Sigmoid colon (tissue), 7 donors: ENCODE data around the gene ENG. TPM values are rescaled to one million over a fixed set of nuclear protein-coding genes. Genes with fewer than 3 reads are reported as not detected.

Source experiments
- DNase-seq: peaks from one replicate; pipeline ENCODE4 v3.0.0-alpha.2; 2019
- H3K27ac ChIP-seq, 4 donors: fragments of 200-600 bp; sonication (generic); one replicate each; pipeline ENCODE4 v1.5.1; 2016 to 2019; ENCODE audit warnings: mild to moderate bottlenecking in 1 of 4
- H3K27me3 ChIP-seq, 3 donors: fragments of 200-600 bp; sonication (generic); one replicate each; pipeline ENCODE4 v1.5.1; 2019; ENCODE audit warnings: mild to moderate bottlenecking in 1 of 3
- H3K36me3 ChIP-seq, 4 donors: fragments of 200-600 bp; sonication (generic); one replicate each; pipeline ENCODE4 v1.5.1; 2016 to 2019
- H3K4me1 ChIP-seq, 4 donors: fragments of 200-600 bp; sonication (generic); one replicate each; pipeline ENCODE4 v1.5.1; 2017 to 2019
- H3K4me3 ChIP-seq, 4 donors: fragments of 200-600 bp; sonication (generic); one replicate each; pipeline ENCODE4 v1.5.1; 2017 to 2019; ENCODE audit warnings: mild to moderate bottlenecking in 2 of 4, moderate library complexity in 1 of 4
- H3K9me3 ChIP-seq, 4 donors: fragments of 200-600 bp in 3 of 4; sonication (generic) in 3 of 4; one replicate each; pipeline versions ENCODE4 v1.5.1 to v1.6.1; 2013 to 2019
- EP300 ChIP-seq, 4 donors: sonication (generic); formaldehyde crosslinking; IDR thresholded peaks; one replicate each; pipeline ENCODE4 v1.6.1; 2017; ENCODE audit warnings: antibody characterized with exemption in 4 of 4
- POLR2A ChIP-seq, 2 donors: fragments of 450-650 bp; IDR thresholded peaks; one replicate each; pipeline ENCODE4 v1.6.1; 2016; ENCODE audit warnings: antibody characterized with exemption in 2 of 2, mild to moderate bottlenecking in 2 of 2, moderate library complexity in 2 of 2
- POLR2AphosphoS5 ChIP-seq, 4 donors: sonication (generic); formaldehyde crosslinking; IDR thresholded peaks; one replicate each; pipeline ENCODE4 v1.6.1; 2017; ENCODE audit warnings: antibody characterized with exemption in 4 of 4
- WGBS, 2 donors: extraction: QIAGEN DNeasy Blood & Tissue Kit; methylation state at CpG; one replicate each; pipeline ENCODE4 v1.1.7; 2013; 5-methylcytosine and 5-hydroxymethylcytosine counted together
- intact Hi-C: fragments of 100-400 bp; cut with DNase I; formaldehyde crosslinking; loops from one replicate; pipeline ENCODE4 v1.15.1; 2023
- polyA plus RNA-seq, 3 donors: library from polyadenylated mRNA; stranded (reverse); fragments of 200-250 nt; gene quantifications; one replicate each; pipeline ENCODE4 v1.2.3, GENCODE V29; 2013
- total RNA-seq, 4 donors: library from RNA; depleted of rRNA; stranded (reverse); fragments of >200 nt; gene quantifications; one replicate each; pipeline ENCODE4 v1.1.0, GENCODE V29; 2016
- TF ChIP-seq, protein P1 (sequence below), 4 experiments: fragments of 450-650 bp in 3 of 4; fragments of 200-600 bp in 1 of 4; IDR thresholded peaks; one replicate each; pipeline ENCODE4 v1.5.1; 2016 to 2019; ENCODE audit warnings: antibody characterized with exemption in 4 of 4, mild to moderate bottlenecking in 3 of 4, moderate library complexity in 2 of 4
- donor health status: healthy with polysubstance abuse.
- donor health status: Bipolar disorder and iron deficiency.
- donor health status: healthy.

ENG gene
- total and polyA plus RNA-seq, 7 donors: 5.4 to 50.4 (median 22.7) TPM

DNA sequence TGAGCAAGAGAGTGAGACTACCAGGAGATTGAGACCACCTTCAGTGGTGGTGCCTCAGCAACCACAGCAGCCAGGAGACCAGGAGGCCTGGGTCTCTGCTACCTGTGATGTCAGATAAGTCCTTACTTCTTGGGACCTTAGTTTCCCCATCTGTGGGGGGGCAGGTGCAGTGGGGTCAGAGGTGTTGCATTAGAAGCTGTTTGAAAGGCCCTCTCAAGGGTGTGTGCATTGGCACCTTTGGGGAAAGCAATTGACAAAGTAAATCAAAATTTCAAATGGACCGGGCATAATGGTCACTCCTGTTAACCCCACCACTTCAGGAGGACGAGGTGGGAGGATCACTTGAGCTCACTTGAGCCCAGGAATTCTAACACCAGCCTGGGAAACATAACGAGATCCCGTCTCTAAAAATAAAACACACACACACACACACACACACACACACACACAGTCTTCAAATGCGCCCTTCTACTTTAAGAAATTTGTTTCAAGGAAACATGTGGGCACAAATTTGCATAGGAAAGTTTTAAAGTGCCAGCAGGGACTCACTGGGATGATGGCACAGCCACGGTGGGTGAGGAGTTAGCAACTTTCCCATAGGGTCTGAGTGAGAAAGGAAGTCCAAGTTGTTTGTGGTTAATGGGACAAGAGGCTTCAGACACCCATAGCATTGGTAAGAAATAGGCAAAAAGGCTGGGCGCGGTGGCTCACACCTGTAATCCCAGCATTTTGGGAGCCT, 24.4 kb upstream of the ENG start:
- intact Hi-C loops: loop anchor here (1.0 to 5.0 kb wide), 2 partner anchors 18 to 38 kb away; partner anchors contain the start of gene ST6GALNAC4
- Histone ChIP-seq H3K4me3 (no peak overlapping the region), H3K27me3 (no peaks in the 10 kb centered on the region), H3K27ac (peak overlapping the region in 2 of 4 donors; percentile 82 to 87), H3K9me3 (no peaks in the 10 kb centered on the region), H3K4me1 (peaks cover 0 to 47% (median 44%) of the 10 kb centered on the region in 4 donors), H3K36me3 (no peaks in the 10 kb centered on the region)
- no peak for DNase-seq
- TF ChIP-seq POLR2A (IDR thresholded peaks at IDR 0.05) (no peak), EP300 (IDR thresholded peaks at IDR 0.05) (no peak), POLR2AphosphoS5 (IDR thresholded peaks at IDR 0.05) (no peak)
- TF ChIP-seq, protein P1, sequence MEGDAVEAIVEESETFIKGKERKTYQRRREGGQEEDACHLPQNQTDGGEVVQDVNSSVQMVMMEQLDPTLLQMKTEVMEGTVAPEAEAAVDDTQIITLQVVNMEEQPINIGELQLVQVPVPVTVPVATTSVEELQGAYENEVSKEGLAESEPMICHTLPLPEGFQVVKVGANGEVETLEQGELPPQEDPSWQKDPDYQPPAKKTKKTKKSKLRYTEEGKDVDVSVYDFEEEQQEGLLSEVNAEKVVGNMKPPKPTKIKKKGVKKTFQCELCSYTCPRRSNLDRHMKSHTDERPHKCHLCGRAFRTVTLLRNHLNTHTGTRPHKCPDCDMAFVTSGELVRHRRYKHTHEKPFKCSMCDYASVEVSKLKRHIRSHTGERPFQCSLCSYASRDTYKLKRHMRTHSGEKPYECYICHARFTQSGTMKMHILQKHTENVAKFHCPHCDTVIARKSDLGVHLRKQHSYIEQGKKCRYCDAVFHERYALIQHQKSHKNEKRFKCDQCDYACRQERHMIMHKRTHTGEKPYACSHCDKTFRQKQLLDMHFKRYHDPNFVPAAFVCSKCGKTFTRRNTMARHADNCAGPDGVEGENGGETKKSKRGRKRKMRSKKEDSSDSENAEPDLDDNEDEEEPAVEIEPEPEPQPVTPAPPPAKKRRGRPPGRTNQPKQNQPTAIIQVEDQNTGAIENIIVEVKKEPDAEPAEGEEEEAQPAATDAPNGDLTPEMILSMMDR (IDR thresholded peaks at IDR 0.05): no peak
- 49 to 62% methylated on average over 8 of the region's 8 CpGs for WGBS, 2 donors

DNA sequence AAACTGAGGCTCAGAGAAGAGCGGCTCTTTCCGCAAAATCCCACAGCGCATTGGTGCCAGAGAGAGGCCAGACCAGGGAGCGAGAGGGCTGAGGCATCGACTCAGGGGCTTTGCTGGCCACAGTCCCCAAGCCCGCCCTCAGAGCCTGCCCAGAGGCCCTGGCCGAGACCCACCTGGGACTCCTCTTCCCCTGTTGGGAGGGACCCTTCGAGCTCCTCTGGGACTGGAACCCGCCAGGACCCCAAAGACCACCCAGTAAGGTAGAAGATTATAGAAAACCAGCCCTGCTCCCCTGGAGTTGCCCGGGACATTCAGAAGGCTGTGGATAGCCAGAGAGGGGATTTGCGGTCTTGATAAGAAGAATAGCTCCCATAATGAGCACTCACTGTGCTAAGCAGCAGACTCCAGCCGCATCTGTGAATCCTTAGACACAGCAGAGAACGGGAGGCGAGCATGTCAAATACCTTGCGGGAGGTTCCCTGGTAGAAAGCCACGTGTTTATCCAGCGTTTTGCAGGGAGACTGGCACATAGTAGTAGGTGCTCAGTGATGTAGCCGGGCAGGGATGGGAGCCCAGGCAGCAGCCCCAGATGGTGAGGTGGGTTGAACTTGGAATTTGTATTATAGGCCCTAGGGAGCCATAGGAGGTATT, 23.7 kb upstream of the ENG start:
- H3K4me1 ChIP-seq: peaks cover 0 to 54% (median 50%) of the 10 kb centered on the region in 4 donors
- peak overlapping the region; percentile 82 to 87 (median 84) for H3K27ac ChIP-seq
- H3K27me3 ChIP-seq: no peaks in the 10 kb centered on the region
- peak overlapping the region; percentile 45 to 74 (median 62) for H3K4me3 ChIP-seq
- TF ChIP-seq POLR2A (IDR thresholded peaks at IDR 0.05) (no peak), POLR2AphosphoS5 (IDR thresholded peaks at IDR 0.05) (no peak), EP300 (IDR thresholded peaks at IDR 0.05) (no peak)
- TF ChIP-seq, protein P1 (IDR thresholded peaks at IDR 0.05): no peak
- DNase-seq: peak; percentile 64
- no peaks in the 10 kb centered on the region for H3K9me3 ChIP-seq
- intact Hi-C loops: loop anchor here (1.0 to 5.0 kb wide), 2 partner anchors 19 to 39 kb away; partner anchors contain the start of gene ST6GALNAC4
- H3K36me3 ChIP-seq: no peaks in the 10 kb centered on the region
- WGBS, 2 donors: 42 to 67% methylated on average over 18 of the region's 18 CpGs

DNA sequence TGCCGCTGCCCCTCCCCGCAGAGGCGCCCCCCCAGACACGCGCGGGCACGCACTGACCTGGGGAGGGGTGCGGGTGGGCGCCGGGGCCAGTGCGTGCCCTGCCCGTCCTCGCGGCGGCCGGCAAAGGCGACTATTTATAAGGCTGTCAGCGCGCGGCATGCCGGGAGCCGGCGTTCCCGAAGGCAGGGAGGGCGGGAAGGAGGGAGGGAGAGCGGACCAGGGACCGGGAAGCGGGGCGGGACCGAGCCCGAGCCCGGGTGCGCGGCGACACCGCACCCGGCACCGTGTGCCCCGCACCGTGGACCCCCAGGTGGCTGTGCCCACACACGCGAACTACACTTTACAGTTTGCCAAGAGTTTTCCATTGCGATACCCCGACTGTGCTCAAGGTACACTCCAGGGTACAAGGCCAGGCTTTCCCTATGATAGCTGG, 23.1 kb upstream of the ENG start, which contains the start of gene AK1:
Gene AK1, minus strand, starts transcription at position 110 of the 433 bp plus-strand sequence. CDS start 3,058 bp downstream, outside the sequence.
- 2 to 5% methylated on average over 44 of the region's 44 CpGs for WGBS, 2 donors
- H3K9me3 ChIP-seq: no peaks in the 10 kb centered on the region
- H3K27me3 ChIP-seq: no peaks in the 10 kb centered on the region
- H3K4me3 ChIP-seq: peak within 1 kb of the TSS; percentile 45 to 74 (median 62)
- H3K36me3 ChIP-seq: peaks cover 0 to 5% (median 2%) of the 10 kb centered on the region in 4 donors
- peak; percentile 91 for DNase-seq
- H3K4me1 ChIP-seq: peaks cover 0 to 56% (median 52%) of the 10 kb centered on the region in 4 donors
- intact Hi-C loops: loop anchor here (5.0 kb wide), 1 partner anchor 40 kb away; the partner anchor contains the start of gene ST6GALNAC4
- TF ChIP-seq POLR2A (IDR thresholded peaks at IDR 0.05): peak in 1 of 2 donors; percentile 53
- TF ChIP-seq, protein P1 (IDR thresholded peaks at IDR 0.05): no peak
- TF ChIP-seq POLR2AphosphoS5 (IDR thresholded peaks at IDR 0.05): peak; percentile 67 to 91 (median 78)
- TF ChIP-seq EP300 (IDR thresholded peaks at IDR 0.05): no peak
- peak within 1 kb of the TSS; percentile 82 to 87 (median 84) for H3K27ac ChIP-seq

DNA sequence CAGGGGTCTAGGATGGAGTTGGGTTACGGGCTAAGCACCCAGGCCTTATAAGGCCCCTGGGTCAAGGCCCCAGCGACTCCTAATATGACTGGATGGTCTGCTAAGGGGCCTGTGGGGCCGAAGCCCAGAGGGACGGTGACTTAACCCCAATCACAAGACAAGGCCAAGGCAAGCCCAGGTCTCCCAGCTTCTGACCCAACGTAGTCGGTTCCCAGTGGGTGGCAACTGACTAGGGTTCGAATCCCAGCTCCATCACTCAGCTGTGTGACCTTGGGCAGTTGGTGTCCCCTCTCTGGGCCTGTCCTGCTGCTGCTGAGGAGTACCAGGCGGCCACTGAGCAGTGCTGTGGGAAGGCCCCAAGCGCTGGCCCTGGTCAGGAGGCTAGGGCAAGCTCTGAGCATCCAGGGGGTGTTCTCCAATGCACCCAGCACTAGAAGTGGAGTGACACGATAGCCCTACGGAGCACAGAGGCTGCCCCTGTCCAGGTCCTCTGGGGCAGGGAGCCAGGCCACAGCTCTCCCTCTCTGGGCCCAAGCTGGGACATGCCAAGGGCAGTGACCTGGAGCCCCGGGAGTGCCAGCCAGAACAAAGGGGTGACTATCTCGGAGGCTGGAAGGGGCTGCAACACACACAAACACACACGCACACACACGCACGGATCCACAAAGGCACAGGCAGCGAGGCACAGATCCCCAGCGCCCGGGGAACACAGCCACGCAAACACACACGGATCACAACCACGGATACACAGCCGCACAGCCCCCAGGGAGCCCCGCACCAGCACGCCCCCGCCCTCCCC, 22.5 kb upstream of the ENG start:
- DNase-seq: peak; percentile 78
- peak overlapping the region; percentile 45 to 74 (median 62) for H3K4me3 ChIP-seq
- intact Hi-C loops: loop anchor here (5.0 kb wide), 1 partner anchor 40 kb away; the partner anchor contains the start of gene ST6GALNAC4
- H3K9me3 ChIP-seq: no peaks in the 10 kb centered on the region
- WGBS, 2 donors: 36 to 42% methylated on average over 26 of the region's 26 CpGs
- peaks cover 0 to 56% (median 52%) of the 10 kb centered on the region in 4 donors for H3K4me1 ChIP-seq
- no peak for TF ChIP-seq POLR2AphosphoS5 (IDR thresholded peaks at IDR 0.05)
- TF ChIP-seq, protein P1 (IDR thresholded peaks at IDR 0.05): no peak
- TF ChIP-seq POLR2A (IDR thresholded peaks at IDR 0.05): no peak
- no peaks in the 10 kb centered on the region for H3K27me3 ChIP-seq
- H3K27ac ChIP-seq: peak overlapping the region; percentile 82 to 87 (median 84)
- H3K36me3 ChIP-seq: peaks cover 0 to 11% (median 5%) of the 10 kb centered on the region in 4 donors
